ENCODE results near the gene GNL3L.
"Not testable (repeated sequence)": the region's sequence is repeated elsewhere in the genome, so short reads cannot be mapped to it uniquely, and the experiment has no call there.

GNL3L gene

DNA sequence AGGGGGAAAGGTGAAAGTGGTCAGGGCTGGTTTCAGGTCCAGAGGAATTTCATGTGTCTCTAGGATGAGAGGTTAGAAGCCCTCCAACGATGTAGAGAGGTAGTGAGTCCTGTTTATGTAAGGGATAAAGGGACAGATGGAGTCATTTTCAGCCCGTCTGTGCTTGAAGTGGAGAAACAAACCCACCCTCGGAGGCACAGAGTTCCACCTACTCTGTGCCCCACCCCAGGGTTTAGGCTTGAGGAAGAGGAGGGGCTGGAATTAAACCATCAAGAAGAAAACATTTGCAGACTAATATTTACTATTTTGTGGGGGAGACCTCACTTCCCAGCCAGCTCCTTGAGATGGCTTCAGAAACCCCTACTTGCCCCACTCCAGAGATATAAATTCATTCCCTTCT, 868 bp upstream of the GNL3L start:
- DNase-seq (ENCODE audit: low read depth) = no peak
- peak overlapping the region; percentile 82 for H3K4me3 ChIP-seq (ENCODE audit: low read depth, low read length)
- in situ Hi-C loops (cut with HindIII; ENCODE audit: low sequenced_read_pairs) = no loop called here
- TF ChIP-seq CTCF (IDR thresholded peaks at IDR 0.05; ENCODE audit: low read depth, low read length, missing control alignments) = no peak

DNA sequence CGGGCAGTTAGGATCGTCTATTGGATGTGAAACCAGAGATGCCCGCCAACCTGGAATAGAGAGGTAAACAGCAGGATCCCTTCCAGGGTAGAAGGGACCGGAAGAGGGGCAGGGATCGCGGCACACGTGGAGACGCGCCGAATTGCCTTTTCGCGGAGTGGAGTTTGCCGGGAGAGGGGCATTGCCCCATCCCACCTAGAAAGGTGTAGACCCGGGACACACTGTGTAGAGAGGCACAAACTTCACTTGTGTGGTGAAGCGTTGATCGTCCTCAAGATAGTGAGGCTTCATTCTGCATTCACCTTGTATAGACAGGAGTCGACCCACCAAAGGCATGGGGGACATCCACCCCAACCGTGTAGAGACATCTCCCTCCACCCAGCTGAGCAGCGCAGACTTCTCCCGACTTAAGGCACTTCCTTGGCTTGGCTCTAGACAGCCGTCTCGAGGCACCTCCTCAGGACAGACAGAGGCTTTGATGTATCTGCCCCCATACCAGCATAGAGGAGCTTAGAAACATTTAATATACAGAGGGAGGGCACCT, 410 bp downstream of the GNL3L start:
- DNase-seq (ENCODE audit: low read depth) = no peak
- H3K4me3 ChIP-seq (ENCODE audit: low read depth, low read length) = peak overlapping the region; percentile 82
- no peak for TF ChIP-seq CTCF (IDR thresholded peaks at IDR 0.05; ENCODE audit: low read depth, low read length, missing control alignments)
- in situ Hi-C loops (cut with HindIII; ENCODE audit: low sequenced_read_pairs) = no loop called here

DNA sequence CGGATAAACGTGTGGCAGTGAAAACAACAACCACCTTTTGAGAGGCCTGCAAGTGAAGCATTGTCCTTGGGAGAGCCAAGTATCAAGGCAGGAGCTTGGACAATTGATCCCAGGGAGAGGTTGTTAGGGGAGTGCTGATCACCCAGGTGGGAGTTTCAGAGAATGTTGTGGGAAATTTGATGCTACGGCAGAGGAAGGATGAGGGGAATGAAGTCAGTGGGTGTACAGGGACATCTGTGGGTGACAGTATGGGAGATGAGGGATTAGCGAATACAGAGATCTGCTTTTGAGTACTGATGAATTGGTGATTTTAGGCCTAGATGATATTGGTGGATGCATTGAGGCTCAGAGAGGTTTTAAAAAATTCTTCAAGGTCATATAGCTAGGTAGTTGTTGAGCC, 4.3 kb downstream of the GNL3L start:
- in situ Hi-C loops (cut with HindIII; ENCODE audit: low sequenced_read_pairs) = no loop called here
- TF ChIP-seq CTCF (IDR thresholded peaks at IDR 0.05; ENCODE audit: low read depth, low read length, missing control alignments) = no peak
- H3K4me3 ChIP-seq (ENCODE audit: low read depth, low read length) = no peak overlapping the region
- DNase-seq (ENCODE audit: low read depth) = no peak

DNA sequence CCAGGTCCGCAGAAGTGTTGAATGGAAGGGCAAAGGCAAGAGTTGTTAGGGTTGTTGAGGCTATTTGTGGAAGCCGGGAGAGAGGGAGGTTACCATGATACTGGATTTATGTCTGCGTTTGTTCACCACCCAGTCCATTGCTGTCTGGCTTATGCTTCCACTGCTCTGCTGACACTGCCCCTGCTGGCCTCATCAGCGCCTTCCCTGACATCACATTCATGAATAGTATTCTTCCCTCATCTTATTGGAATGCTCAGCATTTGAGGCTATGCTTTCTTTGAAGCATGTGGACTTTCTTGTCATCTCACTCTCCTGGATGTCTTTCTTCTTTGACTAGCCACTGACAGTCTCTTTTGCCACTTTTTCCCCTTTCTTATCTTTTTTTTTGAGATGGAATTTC, 10.3 kb downstream of the GNL3L start:
- DNase-seq (ENCODE audit: low read depth) = no peak
- TF ChIP-seq CTCF (IDR thresholded peaks at IDR 0.05; ENCODE audit: low read depth, low read length, missing control alignments) = peak; percentile 10
- in situ Hi-C loops (cut with HindIII; ENCODE audit: low sequenced_read_pairs) = no loop called here
- H3K4me3 ChIP-seq (ENCODE audit: low read depth, low read length) = no peak overlapping the region

- in situ Hi-C loops (cut with HindIII; ENCODE audit: low sequenced_read_pairs); H3K4me3 ChIP-seq (ENCODE audit: low read depth, low read length); DNase-seq (ENCODE audit: low read depth): not testable (repeated sequence)
Measured at GRCh38 chrX:54542239-54542638, 12.2 kb downstream of the GNL3L start.

DNA sequence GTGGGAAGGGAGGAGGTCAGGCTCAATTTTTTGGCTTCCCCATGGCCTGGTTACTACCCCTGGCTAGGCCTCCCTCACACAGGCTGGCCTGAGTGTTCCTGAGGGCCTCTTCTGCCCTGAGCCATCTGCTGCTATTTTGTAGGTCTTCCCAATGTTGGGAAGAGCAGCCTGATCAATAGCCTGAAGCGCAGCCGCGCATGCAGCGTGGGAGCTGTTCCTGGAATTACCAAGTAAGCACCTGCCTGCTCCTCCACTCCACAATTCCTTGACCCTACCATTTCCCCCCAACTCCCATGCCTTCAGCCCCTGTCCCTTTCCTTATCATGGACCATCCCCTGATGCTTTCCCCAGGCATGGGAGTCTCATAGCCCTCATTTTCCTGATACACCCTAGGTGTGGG, 20.8 kb downstream of the GNL3L start:
- TF ChIP-seq CTCF (IDR thresholded peaks at IDR 0.05; ENCODE audit: low read depth, low read length, missing control alignments) = no peak
- in situ Hi-C loops (cut with HindIII; ENCODE audit: low sequenced_read_pairs) = no loop called here
- DNase-seq (ENCODE audit: low read depth) = no peak
- H3K4me3 ChIP-seq (ENCODE audit: low read depth, low read length) = no peak overlapping the region

DNA sequence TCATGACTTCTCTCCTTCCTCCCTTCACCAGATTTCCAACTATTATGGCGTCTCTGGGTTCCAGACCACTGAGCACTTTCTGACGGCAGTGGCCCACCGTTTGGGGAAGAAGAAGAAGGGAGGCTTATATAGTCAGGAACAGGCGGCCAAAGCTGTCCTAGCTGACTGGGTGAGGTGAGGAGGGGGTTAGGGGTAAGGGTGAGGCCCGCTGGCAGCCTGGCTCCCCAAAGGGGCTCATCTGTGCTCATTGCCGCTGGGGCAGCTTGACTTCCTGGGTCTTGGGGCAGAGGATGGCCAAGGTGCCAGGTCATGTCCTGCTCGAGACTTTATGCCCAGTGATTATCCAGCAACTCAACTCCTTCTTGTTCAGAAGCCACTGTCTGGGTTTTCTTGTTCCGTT, 21.8 kb downstream of the GNL3L start:
- TF ChIP-seq CTCF (IDR thresholded peaks at IDR 0.05; ENCODE audit: low read depth, low read length, missing control alignments) = no peak
- in situ Hi-C loops (cut with HindIII; ENCODE audit: low sequenced_read_pairs) = no loop called here
- no peak overlapping the region for H3K4me3 ChIP-seq (ENCODE audit: low read depth, low read length)
- no peak for DNase-seq (ENCODE audit: low read depth)

DNA sequence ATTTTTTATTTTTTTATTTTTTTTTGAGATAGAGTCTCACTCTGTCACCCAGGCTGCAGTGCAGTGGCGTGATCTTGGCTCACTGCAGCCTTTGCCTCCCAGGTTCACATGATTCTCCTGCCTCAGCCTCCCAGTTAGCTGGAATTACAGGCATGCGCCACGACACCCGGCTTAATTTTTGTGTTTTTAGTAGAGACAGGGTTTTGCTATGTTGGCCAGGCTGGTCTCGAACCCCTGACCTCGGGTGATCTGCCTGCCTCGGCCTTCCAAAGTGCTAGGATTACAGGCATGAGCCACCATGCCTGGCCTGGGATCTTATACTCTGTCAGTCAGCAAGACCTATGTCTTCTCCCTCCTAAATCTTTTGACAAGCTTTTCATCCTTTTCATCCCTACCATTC, 25.0 kb downstream of the GNL3L start:
- in situ Hi-C loops (cut with HindIII; ENCODE audit: low sequenced_read_pairs) = not testable (repeated sequence)

More for the DNA sequence above, 25.0 kb downstream of the GNL3L start:
- DNase-seq (ENCODE audit: low read depth); H3K4me3 ChIP-seq (ENCODE audit: low read depth, low read length): not testable (repeated sequence)
